C4-2B (cell line): Measurements from ENCODE around the gene SMCO4.

Experiments
- CTCF ChIP-seq: fragments of 450-650 bp; conservative IDR thresholded peaks from 2 replicates; pipeline ENCODE4 v1.5.1; 2017; ENCODE audit warnings: mild to moderate bottlenecking
- ZFX ChIP-seq: fragments of 450-650 bp; IDR thresholded peaks from 2 replicates; pipeline ENCODE4 v1.6.1; 2017

- no peak for TF ChIP-seq CTCF
- TF ChIP-seq ZFX, result no peak
These were observed 98.5 kb downstream of the SMCO4 start for GRCh38 chr11:93444617-93445073.
